Thyroid gland (tissue), 4 donors: Measurements from ENCODE around the gene COL23A1.

Source experiments
- CTCF ChIP-seq, 6 experiments: fragments of 200-600 bp in 3 of 6; fragments of 450-650 bp in 3 of 6; sonication (generic) in 3 of 6; IDR thresholded peaks; one replicate each; pipeline ENCODE4 v1.5.1; 2016 to 2019; ENCODE audit warnings: antibody characterized with exemption in 6 of 6, mild to moderate bottlenecking in 2 of 6, inconsistent platforms in 1 of 6, moderate library complexity in 1 of 6
- POLR2A ChIP-seq, 2 donors: fragments of 450-650 bp; IDR thresholded peaks; one replicate each; pipeline ENCODE4 v1.6.1; 2017; ENCODE audit warnings: antibody characterized with exemption in 2 of 2, mild to moderate bottlenecking in 2 of 2, moderate library complexity in 1 of 2

- TF ChIP-seq CTCF (IDR thresholded peaks at IDR 0.05) = no peak
- no peak for TF ChIP-seq POLR2A (IDR thresholded peaks at IDR 0.05)
Observed at GRCh38 chr5:178505639-178506407, 84.4 kb downstream of the COL23A1 start.
